Measurements from ENCODE around the gene NCOR1. TPM values are rescaled to one million over a fixed set of nuclear protein-coding genes. Genes with fewer than 3 reads are reported as not detected.
"Not testable (repeated sequence)": the region's sequence is repeated elsewhere in the genome, so short reads cannot be mapped to it uniquely, and the experiment has no call there.

The NCOR1 gene
- total RNA-seq, 1 donor, result 86.9 TPM

- no peak for DNase-seq (ENCODE audit: insufficient read length, low spot score, missing footprints)
- no peak overlapping the region for H3K4me3 ChIP-seq (ENCODE audit: insufficient read depth, low read length)
- H3K9me3 ChIP-seq (ENCODE audit: low read depth, low read length), result no peaks in the 10 kb centered on the region
- no peak overlapping the region for H2AFZ ChIP-seq (ENCODE audit: low read length)
- no peak overlapping the region for H3K27ac ChIP-seq (ENCODE audit: low read depth, low read length)
- H3K27me3 ChIP-seq (ENCODE audit: insufficient read depth, low read length), result no peaks in the 10 kb centered on the region
- H3K4me2 ChIP-seq (ENCODE audit: insufficient read depth, low read length), result no peak overlapping the region
- peaks cover 12% of the 10 kb centered on the region for H3K79me2 ChIP-seq (ENCODE audit: insufficient read depth, low read length)
- peaks cover 8% of the 10 kb centered on the region for H4K20me1 ChIP-seq (ENCODE audit: insufficient read depth, low read length)
- no peak for TF ChIP-seq CTCF (IDR thresholded peaks at IDR 0.05; ENCODE audit: extremely low read depth, low read depth, low read length)
- H3K36me3 ChIP-seq (ENCODE audit: insufficient read depth, low read length), result peaks cover 31% of the 10 kb centered on the region
- H3K4me1 ChIP-seq (ENCODE audit: insufficient read depth, low read length), result peaks cover 8% of the 10 kb centered on the region
Measured at GRCh38 chr17:16148596-16148995, 66.7 kb downstream of the NCOR1 start.

- H2AFZ ChIP-seq (ENCODE audit: low read length); H3K4me2 ChIP-seq (ENCODE audit: insufficient read depth, low read length); H3K4me1 ChIP-seq (ENCODE audit: insufficient read depth, low read length); H3K9me3 ChIP-seq (ENCODE audit: low read depth, low read length); H3K4me3 ChIP-seq (ENCODE audit: insufficient read depth, low read length); H3K27ac ChIP-seq (ENCODE audit: low read depth, low read length); H4K20me1 ChIP-seq (ENCODE audit: insufficient read depth, low read length); H3K27me3 ChIP-seq (ENCODE audit: insufficient read depth, low read length); DNase-seq (ENCODE audit: insufficient read length, low spot score, missing footprints): not testable (repeated sequence)
- Histone ChIP-seq H3K79me2 (ENCODE audit: insufficient read depth, low read length) (peaks cover 14% of the 10 kb centered on the region), H3K36me3 (ENCODE audit: insufficient read depth, low read length) (peaks cover 38% of the 10 kb centered on the region)
Measured at GRCh38 chr17:16145319-16145890, 69.9 kb downstream of the NCOR1 start.

- Histone ChIP-seq H4K20me1 (ENCODE audit: insufficient read depth, low read length) (no peaks in the 10 kb centered on the region), H3K4me3 (ENCODE audit: insufficient read depth, low read length) (no peak overlapping the region), H3K4me1 (ENCODE audit: insufficient read depth, low read length) (no peaks in the 10 kb centered on the region), H3K79me2 (ENCODE audit: insufficient read depth, low read length) (peaks cover 6% of the 10 kb centered on the region), H2AFZ (ENCODE audit: low read length) (no peak overlapping the region), H3K27ac (ENCODE audit: low read depth, low read length) (no peak overlapping the region), H3K27me3 (ENCODE audit: insufficient read depth, low read length) (no peaks in the 10 kb centered on the region), H3K9me3 (ENCODE audit: low read depth, low read length) (no peaks in the 10 kb centered on the region), H3K4me2 (ENCODE audit: insufficient read depth, low read length) (no peak overlapping the region), H3K36me3 (ENCODE audit: insufficient read depth, low read length) (peaks cover 48% of the 10 kb centered on the region)
- DNase-seq (ENCODE audit: insufficient read length, low spot score, missing footprints), result no peak
- TF ChIP-seq CTCF (IDR thresholded peaks at IDR 0.05; ENCODE audit: extremely low read depth, low read depth, low read length), result no peak
Measured at GRCh38 chr17:16141685-16142084, 73.6 kb downstream of the NCOR1 start.

- Histone ChIP-seq H3K36me3 (ENCODE audit: insufficient read depth, low read length) (peaks cover 53% of the 10 kb centered on the region), H4K20me1 (ENCODE audit: insufficient read depth, low read length) (no peaks in the 10 kb centered on the region), H3K4me3 (ENCODE audit: insufficient read depth, low read length) (no peak overlapping the region), H3K4me1 (ENCODE audit: insufficient read depth, low read length) (no peaks in the 10 kb centered on the region), H3K4me2 (ENCODE audit: insufficient read depth, low read length) (no peak overlapping the region), H3K79me2 (ENCODE audit: insufficient read depth, low read length) (peaks cover 6% of the 10 kb centered on the region), H3K27ac (ENCODE audit: low read depth, low read length) (no peak overlapping the region), H3K27me3 (ENCODE audit: insufficient read depth, low read length) (no peaks in the 10 kb centered on the region), H3K9me3 (ENCODE audit: low read depth, low read length) (no peaks in the 10 kb centered on the region), H2AFZ (ENCODE audit: low read length) (no peak overlapping the region)
- TF ChIP-seq CTCF (IDR thresholded peaks at IDR 0.05; ENCODE audit: extremely low read depth, low read depth, low read length), result no peak
- no peak for DNase-seq (ENCODE audit: insufficient read length, low spot score, missing footprints)
Measured at GRCh38 chr17:16140854-16141253, 74.5 kb downstream of the NCOR1 start.
